Activated CD8-positive, alpha-beta memory T cell treated with anti-CD3 and anti-CD28 coated beads, Interleukin-2, amount 50 U/mL, for 48 hours (primary cell): Measurements from ENCODE around the gene SIGLEC10.

Experiments used
- DNase-seq: peaks from one replicate; pipeline ENCODE4 v3.0.0-alpha.2; 2020

The SIGLEC10 gene

GRCh38 chr19:51392701-51393100 lies 24.7 kb downstream of the SIGLEC10 start:
- no peak for DNase-seq

- DNase-seq: no peak
Measured at GRCh38 chr19:51391073-51391611, 26.3 kb downstream of the SIGLEC10 start.

GRCh38 chr19:51389143-51389542 lies 28.3 kb downstream of the SIGLEC10 start:
- DNase-seq: no peak

- no peak for DNase-seq
Measured at GRCh38 chr19:51387924-51388389, 29.5 kb downstream of the SIGLEC10 start, which contains the start of gene LIM2. Gene LIM2, minus strand, starts transcription at chr19:51387974. Its CDS starts 531 bp downstream, at chr19:51387443.

- DNase-seq: no peak
Measured at GRCh38 chr19:51386882-51387520, 30.4 kb downstream of the SIGLEC10 start.

- no peak for DNase-seq
Measured at GRCh38 chr19:51382004-51382403, 35.4 kb downstream of the SIGLEC10 start.

GRCh38 chr19:51380379-51380778 lies 37.1 kb downstream of the SIGLEC10 start:
- DNase-seq: no peak

GRCh38 chr19:51377422-51377821 lies 40.0 kb downstream of the SIGLEC10 start:
- no peak for DNase-seq

- no peak for DNase-seq
Measured at GRCh38 chr19:51375504-51376221, 41.8 kb downstream of the SIGLEC10 start.

- peak; percentile 88 for DNase-seq
Measured at GRCh38 chr19:51372649-51373504, 44.6 kb downstream of the SIGLEC10 start, which contains the start of gene NKG7. Gene NKG7, minus strand, starts transcription at chr19:51372654. Its CDS starts 119 bp downstream, at chr19:51372535.

- no peak for DNase-seq
Measured at GRCh38 chr19:51372021-51372648, 45.3 kb downstream of the SIGLEC10 start.

DNA sequence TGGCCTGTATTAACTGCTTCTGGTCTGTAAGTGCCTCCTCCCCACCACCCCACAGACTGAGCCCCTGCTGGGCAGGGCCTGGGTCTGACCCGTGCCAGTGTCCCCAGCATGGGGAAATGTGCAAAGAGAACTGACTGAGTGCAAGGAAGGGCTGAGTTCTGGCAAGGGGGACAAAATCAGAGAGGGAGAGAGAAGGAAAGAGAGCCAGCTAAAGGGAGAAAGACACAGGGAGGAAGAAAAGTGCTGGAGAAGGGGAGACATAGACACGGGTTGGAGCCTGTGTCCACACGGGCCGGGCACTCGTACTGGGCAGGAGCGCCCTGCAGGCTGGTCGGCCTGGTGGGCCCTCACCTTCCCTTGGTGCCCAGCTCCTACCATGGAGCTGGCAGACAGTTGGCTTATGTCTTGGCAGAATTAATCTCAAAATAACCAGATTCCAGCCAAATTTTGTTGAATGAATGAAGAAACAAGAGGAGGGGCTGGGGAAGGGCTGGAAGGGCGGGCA lies 46.2 kb downstream of the SIGLEC10 start:
- DNase-seq: no peak

DNA sequence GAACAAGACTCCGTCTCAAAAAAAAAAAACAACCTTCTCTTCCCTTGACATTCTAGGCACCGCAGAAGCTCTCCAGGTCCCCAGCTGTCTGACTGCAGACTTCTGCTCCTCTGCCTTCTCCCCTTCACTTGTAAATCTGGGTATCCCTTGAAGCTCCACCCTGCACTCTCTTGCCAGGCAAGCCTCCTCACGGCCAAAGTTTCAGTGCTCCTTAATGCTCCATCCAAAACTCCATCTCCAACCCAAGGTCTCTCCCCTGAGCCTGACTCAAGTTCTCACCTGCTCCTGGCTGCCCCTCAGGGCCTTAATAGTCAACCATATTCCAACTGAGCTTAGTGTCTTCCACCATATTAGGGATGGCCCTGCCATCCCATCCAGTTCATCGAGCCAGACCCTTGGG lies 47.2 kb downstream of the SIGLEC10 start:
- no peak for DNase-seq

GRCh38 chr19:51368366-51369282 lies 48.8 kb downstream of the SIGLEC10 start, which contains the start of gene CLDND2:
Gene CLDND2, minus strand, starts transcription at chr19:51369003. Its CDS starts 426 bp downstream, at chr19:51368577.
- peak; percentile 79 for DNase-seq

- DNase-seq: peak; percentile 99
Measured at GRCh38 chr19:51367565-51368365, 49.7 kb downstream of the SIGLEC10 start.

- DNase-seq: no peak
Measured at GRCh38 chr19:51367255-51367564, 50.2 kb downstream of the SIGLEC10 start.

- DNase-seq: peak; percentile 95
Measured at GRCh38 chr19:51366389-51367254, 50.8 kb downstream of the SIGLEC10 start.

- no peak for DNase-seq
Measured at GRCh38 chr19:51365965-51366388, 51.5 kb downstream of the SIGLEC10 start, which contains the start of gene ETFB. Gene ETFB, minus strand, starts transcription at chr19:51366388. Its CDS starts 62 bp downstream, at chr19:51366326.
